Measurements from ENCODE around the gene NFIX.

- TF ChIP-seq CTCF (conservative IDR thresholded peaks at IDR 0.05; ENCODE audit: low read depth, low read length) (no peak), EZH2 (IDR thresholded peaks at IDR 0.05; ENCODE audit: borderline replicate concordance, low read depth, low read length, poor library complexity, severe bottlenecking) (no peak)
Measured at GRCh38 chr19:13112555-13112954, 117.3 kb downstream of the NFIX start.

All from A673 (cell line).